ENCODE measurements around the gene CRY1. TPM values are rescaled to one million over a fixed set of nuclear protein-coding genes. Genes with fewer than 3 reads are reported as not detected.
A peak's percentile ranks its signal among the peaks of the same experiment; 100 is the strongest.

CRY1 gene
- total RNA-seq (2014; rRNA removed; shearing (Covaris generic)), result 24.4 and 27.1 TPM in 2 replicates

DNA sequence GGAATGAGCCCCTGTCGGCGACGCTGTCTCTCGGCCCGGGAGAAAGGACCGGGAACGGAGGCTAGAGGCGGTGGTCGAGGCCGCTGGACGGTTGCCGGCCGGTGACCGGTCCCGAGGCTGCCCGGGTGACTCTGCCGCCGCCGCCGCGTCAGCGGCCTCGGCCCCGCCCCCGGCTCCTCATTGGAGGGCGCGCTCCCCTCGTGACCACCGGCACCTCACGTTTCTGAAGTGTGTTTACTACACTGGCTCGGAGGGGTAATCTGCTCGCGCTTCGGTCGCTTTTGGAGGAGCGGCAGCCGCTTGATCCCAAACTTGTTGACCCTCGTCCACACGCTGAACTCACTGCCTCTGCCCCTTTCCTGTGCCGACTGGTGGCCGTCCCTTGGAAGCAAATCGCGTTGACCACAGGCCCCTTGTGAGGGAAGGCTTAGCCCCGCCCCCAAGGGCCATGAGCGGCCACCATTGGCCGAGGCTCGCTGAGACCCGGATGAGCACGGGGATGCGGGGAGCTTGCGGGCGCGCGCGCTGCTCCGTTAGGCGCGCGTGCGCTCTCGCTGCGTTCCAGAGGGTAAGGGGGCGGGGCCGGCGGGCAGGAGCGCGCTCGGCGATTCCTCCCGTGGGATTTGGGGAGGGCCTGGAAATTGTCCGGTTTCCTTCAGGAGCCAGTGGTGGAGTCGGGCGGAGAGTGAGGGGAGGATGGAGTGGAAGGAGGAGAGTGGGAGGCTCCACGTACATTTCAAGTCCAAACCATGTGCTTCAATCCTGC, at the start of gene CRY1:
TSS of gene CRY1 (minus strand) at position 133 of the 766 bp plus-strand sequence. CDS start 588 bp downstream, outside the sequence.
- DNase-seq (ENCODE audit: low spot score), result peak; percentile 96

- no peak for DNase-seq (ENCODE audit: low spot score)
These were observed 46.4 kb upstream of the CRY1 start for GRCh38 chr12:107139787-107140186.

DNA sequence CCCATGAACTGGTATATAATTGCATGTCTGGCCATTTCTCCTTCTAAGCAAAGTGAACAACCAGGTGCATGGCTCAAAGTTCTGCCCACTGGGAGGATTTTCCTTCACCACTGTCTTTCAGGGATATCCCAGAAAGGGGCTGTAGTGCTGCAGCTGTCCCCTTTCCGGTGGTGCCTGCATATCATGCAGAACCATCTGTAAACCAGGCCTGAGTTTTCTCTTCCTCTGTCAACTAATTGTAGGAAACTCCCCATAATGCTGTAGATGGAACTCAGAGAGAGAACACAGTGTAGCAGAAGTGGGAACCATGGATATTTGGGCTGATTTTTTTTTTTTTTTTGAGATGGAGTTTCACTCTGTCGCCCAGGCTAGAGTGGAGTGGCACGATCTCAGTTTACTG, 45.6 kb upstream of the CRY1 start:
- DNase-seq (ENCODE audit: low spot score), result no peak

DNA sequence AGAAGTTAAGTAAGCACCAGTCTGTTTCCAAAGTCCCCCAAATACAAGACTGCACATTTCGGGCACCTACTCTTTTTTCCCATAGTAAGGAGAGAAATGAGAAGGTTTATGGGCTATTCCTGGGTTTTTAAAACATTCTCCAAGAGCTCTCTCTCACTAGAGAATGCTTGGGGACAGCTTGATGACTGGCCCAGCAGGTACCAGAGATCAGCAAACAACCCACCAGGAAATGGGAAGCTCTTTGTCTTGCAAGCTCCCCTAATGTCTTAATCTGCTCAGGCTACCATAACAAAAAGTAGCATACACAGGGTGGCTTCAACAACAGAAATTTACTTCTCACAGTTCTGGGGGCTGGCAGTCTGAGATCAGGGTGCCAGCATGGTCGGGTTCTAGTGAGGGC, 41.8 kb upstream of the CRY1 start:
- no peak for DNase-seq (ENCODE audit: low spot score)

- peak; percentile 49 for DNase-seq (ENCODE audit: low spot score)
These were observed 41.2 kb upstream of the CRY1 start for GRCh38 chr12:107134558-107134957.

DNA sequence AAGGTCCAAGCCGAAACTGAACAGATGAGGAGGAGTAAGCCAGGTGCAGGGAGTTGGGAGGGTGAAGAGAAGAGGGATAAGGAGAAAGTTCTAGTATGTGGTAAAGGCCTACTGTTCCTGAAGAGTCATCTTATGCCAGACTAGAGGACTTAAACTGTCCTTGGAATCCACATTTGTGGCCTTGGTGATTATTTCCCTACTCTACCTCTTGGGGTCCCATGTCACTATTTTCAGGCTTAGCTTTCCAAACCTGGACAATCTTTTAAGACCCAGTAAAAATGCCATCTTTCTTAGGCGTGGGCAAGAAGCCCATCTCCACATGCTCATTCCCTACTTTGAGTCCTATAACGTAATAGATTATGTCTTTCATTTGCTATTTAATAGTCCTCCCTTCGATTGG, 40.1 kb upstream of the CRY1 start:
- no peak for DNase-seq (ENCODE audit: low spot score)

- DNase-seq (ENCODE audit: low spot score), result peak; percentile 68
These were observed 38.7 kb upstream of the CRY1 start for GRCh38 chr12:107131832-107132616.

- no peak for DNase-seq (ENCODE audit: low spot score)
These were observed 37.7 kb upstream of the CRY1 start for GRCh38 chr12:107130830-107131611.

GRCh38 chr12:107129315-107129930, 36.1 kb upstream of the CRY1 start:
- DNase-seq (ENCODE audit: low spot score), result no peak

DNA sequence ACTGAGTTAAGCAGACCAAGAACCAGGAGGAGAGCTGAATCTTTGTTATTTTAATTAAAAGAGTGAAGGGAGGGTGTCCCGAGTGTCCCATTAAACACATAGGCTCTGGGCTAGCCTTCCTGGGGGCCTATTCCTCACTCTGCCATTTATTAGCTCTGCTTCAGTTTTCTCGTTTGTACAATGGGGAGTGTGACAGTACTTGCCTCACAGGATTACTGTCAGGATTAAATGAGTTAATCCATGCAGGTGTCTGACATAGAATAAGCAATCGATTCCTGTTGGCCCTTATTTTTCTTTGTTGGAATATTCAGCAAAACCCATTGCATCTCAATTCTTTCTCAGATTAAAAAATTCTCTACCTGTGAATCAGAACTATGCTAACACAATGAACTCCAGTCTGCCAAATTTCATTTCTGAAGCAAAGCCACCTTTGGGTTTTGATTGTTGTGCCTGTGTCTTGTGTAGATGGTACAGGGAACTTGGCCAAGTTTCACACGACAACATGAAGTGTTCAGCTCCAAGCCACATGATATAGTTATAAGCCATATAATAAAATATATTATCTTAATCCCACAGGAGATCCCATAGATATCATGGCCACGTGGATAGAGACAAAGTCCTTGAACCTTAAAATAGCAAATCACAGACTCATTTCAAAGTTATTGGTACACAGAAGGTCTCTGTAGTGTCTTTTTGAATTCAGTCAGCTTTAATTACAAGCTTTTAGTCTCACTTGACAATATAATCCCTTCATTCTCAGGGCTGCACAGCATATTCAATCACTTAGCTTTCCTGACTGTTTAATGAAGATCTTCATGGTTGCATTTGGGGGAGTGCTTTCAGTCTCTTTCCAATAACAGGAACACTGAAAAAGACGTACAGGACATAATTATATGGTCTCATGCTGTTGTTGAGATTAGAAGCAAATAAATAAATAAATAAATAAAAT, 34.4 kb upstream of the CRY1 start:
- DNase-seq (ENCODE audit: low spot score), result no peak

DNA sequence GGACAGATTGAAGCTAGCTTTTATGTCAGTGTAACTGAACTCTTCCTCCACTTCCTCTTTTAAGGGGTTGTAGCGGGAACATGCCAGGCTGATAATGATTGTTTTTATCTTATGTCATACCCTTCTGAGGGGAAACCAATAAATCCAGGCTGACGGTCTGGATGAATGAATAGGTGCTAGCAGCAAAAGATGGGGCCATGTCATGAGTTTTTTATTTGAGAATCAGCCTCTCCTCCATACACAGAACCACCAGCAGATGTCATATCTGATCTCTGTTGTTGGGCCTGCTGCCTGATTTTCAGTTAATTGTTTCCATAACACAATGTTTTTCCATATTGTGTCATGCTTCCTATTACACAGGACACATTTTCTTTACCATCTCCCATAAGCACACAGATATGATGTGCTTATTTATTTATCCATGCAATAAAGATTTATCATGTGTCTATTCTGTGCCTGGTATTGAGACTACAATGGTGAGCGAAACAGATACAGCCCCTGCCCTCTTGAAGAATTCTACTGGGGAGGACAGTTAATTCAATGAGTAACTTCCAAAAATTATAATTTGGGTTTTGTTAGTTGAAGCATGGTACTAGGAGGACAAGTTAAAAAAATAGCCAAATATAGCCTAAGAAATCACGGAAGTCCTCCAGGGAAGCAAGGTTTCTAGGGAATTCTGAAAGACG, 33.6 kb upstream of the CRY1 start:
- peak; percentile 33 for DNase-seq (ENCODE audit: low spot score)

GRCh38 chr12:107125833-107126232, 32.5 kb upstream of the CRY1 start:
- DNase-seq (ENCODE audit: low spot score), result no peak

- no peak for DNase-seq (ENCODE audit: low spot score)
These were observed 29.2 kb upstream of the CRY1 start for GRCh38 chr12:107122452-107122958.

DNA sequence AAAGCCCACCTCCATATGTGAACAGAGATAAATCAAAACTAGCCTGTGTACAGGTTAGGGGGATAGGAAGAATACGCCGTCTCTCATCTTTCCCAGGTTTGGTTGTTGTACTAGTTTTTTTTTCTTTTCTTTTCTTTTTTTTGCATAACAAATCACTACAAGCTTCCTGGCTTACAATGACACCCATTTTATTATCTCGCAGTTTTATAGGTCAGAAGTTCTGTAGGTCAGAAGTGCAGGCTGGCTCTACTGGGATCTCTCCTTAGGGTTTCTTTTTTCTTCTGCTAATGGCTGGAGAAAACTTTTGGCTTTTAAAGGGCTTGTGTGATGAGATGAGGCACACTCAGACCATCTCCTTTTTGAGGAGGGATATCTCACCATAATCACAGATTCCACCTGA, 25.7 kb upstream of the CRY1 start:
- DNase-seq (ENCODE audit: low spot score), result no peak

GRCh38 chr12:107118624-107119023, 25.3 kb upstream of the CRY1 start:
- DNase-seq (ENCODE audit: low spot score), result no peak

DNA sequence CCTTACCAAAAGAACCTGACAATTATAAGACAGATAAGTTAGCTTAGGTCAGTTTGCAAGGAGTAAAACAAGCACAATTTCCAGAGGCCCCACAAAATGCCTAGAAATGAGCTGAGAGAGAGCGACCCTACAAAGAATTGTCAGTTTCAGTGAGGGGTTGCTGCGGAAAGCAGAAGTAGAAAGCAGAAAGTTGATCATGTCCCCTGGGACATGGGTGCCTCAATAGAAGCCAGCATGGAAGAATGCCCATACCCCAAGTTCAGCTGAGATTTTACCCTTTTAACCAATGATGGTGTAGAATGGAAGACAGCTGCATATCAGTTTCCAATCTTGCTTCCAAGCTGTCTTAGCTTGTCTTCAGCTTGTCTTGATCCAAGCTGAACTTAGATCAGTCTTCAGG, 21.8 kb upstream of the CRY1 start:
- no peak for DNase-seq (ENCODE audit: low spot score)

- no peak for DNase-seq (ENCODE audit: low spot score)
These were observed 18.0 kb upstream of the CRY1 start for GRCh38 chr12:107111314-107111713.

GRCh38 chr12:107109726-107110719, 16.7 kb upstream of the CRY1 start:
- no peak for DNase-seq (ENCODE audit: low spot score)
